CD4-positive, alpha-beta T cell treated with Interleukin-1 beta for 1 hour (primary cell): ENCODE data around the gene LRRC8E.
A peak's percentile ranks its signal among the peaks of the same experiment; 100 is the strongest.

ENCODE experiments used
- DNase-seq, 2 donors: peaks; one replicate each; pipeline ENCODE4 v3.0.0-alpha.2; 2020 to 2022

The LRRC8E gene

DNA sequence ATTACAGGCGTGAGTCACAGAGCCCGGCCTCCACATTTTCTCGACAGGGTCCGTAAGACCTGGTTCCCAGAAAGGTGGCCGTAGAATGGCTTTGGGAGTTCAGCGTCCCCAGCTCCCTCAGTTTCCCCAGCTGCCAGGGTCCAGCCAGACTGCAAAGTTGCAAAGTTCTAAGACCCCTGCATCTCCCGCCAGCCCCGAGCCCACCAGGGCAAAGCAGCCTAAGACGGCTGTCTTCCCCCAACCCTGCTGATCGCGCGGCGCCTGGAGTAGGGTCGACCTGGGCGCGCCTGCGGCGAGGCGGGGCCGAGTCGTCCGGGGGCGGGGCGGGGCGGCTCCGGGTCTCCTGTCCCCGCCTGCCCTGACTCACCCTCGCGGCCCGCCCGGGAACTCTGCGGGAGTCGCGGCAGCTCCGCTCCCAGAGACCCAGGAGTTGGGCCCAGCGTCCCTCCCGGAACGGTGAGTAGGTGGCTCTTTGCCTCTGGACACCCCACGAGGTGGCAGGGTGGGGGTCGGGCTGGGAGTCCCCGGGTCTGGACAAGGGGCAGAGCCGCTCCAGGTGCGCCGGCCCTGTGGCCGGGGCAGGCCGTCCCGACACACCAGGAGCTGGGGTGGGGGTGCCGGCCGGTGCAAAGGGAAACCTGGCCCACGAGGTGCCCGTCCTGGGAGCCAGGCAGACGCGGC lies at the start of gene LRRC8E:
LRRC8E (plus strand) TSS at position 366 of the 681 bp plus-strand sequence. CDS start 7,094 bp downstream, outside the sequence.
- peak in 1 of 2 donors; percentile 20 for DNase-seq

DNA sequence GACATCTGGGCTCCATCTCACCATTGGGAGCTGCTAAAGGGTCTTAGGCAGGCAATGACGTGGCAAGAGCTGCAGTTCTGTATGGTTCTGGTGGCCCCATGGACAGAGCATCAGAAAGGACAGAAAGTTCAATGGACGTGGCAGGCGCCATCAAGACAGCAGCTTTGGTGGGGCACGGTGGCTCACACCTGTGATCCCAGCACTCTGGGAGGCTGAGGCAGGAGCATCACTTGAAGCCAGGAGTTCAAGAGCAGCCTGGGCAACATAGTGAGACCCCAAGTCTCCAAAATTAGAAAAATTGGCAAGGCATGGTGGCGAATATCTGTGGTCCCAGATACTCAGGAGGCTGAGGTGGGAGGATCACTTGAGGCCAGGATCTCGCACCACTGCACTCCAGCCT lies 48.8 kb upstream of the LRRC8E start:
- DNase-seq, result no peak

DNA sequence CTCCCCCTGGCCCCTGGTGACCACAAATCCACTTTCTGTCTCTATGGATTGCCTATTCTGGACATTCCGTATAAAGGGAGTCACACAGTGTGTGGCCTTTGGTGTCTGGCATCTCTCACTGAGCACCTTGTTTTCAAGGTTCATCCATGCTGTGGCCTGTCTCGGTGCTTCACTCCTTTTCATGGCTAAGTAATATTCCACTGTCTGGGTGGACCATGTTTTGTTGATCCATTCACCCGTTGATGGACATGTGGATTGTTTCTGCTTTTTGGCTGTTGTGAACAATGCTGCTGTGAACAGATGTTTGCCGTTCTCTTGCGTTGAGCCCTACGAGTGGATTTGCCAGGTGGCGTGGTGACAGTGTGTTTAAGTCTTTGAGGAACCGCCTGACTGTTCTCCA lies 47.7 kb upstream of the LRRC8E start:
- DNase-seq, result no peak

DNA sequence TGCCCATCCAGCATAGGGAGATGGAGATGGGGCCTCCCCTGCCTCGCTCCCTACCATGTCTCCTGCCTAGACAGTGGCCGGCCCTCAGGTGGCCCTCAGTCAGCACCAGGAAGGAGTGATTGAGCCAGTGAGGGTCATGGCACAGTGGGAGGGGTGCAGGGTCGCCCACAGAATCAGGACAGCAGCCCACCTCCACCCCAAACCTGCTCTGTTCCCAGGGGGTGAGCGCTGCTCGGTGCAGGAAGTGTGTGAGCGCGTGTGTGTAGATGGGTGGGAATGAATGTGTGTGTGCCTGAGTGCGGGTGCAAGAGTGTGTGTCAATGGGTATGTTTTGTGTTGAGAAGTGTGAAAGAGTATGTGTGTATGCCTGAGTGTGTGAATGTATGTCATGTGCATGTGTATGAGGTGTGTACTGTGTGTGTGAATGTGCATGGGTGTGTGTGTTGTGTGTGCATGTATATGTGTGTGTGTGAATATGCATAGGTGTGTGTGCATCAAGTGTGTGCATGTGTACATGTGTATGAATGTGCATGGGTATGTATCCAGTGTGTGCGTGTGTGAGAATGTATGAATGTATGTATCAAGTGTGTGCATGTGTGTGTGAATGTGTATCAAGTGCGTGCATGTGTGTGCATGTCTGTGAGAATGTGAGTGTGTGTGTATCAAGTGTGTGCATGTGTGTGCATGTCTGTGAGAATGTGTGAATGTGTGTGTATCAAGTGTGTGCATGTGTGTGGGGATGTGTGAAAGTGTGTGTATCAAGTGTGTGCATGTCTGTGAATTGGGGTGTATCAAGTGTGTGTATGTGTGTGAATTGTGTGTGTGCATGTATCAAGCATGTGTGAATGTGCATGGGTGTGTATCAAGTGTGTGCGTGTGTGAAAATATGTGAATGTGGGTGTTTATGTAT lies 46.3 kb upstream of the LRRC8E start:
- no peak for DNase-seq

DNA sequence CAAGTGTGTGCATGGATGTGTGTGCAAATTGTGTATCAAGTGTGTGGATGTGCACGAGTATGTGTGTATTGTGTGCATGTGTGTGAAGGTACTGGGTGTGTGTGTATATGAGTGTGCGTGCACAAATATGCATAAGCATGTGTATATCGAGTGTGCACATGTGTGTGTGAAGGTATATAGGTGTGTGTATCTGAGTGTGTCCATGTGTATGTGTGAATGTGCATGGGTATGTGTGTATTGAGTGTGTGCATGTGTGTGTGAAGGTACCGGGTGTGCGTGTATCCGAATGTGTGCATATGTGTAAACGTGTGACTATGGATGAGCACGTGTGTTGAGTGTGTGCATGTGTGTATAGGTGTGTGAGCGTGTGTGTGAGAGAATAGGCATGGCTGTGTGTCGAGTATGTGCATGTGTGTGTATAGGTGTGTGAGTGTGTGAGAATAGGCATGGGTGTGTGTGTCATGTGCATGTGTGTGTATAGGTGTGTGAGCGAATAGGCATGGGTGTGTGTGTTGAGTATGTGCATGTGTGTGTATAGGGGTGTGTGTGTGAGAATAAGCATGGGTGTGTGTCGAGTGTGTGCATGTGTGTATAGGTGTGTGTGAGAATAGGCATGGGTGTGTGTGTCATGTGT lies 45.5 kb upstream of the LRRC8E start:
- no peak for DNase-seq

DNA sequence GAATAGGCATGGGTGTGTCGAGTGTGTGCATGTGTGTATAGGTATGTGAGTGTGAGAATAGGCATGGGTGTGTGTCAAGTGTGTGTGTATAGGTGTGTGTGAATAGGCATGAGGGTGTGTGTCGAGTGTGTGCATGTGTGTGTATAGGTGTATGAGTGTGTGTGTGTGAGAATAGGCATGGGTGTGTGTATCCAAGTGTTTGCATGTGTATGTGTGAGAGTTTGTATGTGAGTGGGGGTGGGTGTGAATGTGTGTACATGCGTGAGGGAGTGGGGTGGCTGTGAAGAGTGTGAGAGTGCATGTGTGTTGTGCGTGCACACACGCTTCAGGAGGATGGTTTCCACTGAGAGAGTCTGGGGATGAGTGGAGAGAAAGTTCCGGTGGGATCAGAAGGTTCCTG lies 44.8 kb upstream of the LRRC8E start:
- DNase-seq, result no peak

DNA sequence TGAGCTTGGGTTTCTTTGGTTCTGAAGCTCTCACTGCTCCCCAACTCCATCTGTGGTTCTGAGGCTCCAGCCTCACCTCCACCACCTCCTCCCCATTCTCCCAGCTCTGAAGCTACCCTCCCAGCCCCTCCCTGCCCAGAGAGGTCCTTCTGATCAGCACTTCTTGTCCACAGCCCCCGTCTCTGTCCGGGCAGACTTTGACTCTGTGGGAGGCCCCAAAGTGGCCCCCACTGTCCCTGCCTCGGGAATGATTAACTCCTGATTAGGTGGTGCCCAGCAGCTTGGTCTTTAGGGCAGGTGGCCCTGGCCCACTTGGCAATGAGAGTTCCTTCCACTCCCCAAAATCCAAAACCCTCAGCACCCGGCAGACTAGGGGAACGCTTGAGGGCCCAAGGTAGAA lies 43.9 kb upstream of the LRRC8E start:
- no peak for DNase-seq

DNA sequence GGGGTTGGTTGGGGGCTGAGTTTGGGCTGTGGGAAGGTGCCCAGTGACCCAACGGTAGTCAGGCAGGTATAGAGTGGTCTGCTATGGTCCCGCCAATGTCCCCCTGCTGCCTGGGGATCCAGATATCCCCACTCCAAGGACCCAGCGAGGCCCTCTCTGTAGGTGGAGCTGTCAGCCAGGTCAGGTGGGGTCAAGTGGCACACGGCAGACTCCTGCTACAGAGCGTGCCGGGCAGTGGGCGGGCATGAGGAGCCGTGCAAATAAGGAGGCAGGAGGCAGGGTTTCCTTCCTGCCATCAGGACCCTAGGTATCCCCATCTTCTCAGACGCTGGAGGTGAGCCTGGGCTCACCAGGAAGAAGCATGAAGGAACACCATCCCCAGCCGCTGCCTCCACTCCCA lies 43.4 kb upstream of the LRRC8E start:
- DNase-seq, result no peak

DNA sequence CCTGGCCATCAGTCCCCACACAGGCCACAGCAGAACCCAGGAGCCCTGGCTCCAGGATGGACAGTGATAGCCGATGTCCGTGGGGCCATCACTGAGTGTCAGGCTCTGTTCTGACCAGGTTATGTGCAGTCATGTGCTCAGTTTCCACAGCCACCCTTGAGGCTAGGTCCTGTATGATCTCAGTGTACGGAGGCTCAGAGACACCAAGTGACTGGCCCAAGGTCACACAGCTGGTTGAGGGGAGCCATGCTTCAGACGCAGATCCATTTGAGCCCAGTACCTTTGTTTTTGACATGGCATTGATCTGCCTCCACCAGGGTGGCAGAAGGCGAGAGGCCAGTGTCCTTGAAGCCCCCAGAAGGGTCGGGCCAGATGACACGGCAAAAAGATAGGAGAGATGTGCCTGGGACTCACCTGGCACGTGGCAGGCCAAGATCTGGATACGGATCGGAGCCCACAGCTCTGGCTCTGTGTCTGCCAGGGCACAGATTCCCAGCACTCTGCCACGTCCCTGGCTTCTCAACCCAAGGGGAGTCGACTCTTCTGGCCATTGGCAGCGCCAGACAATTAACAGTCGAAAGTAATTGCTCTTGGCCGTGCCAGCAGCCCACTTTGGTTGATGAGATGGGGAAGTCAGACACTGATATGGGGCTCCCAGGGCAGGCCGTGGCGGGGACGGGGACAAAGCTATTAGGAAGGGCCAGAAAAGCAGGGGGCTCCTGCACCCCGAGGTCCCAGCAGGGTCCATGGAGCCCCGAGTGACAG lies 42.7 kb upstream of the LRRC8E start:
- DNase-seq, result no peak

DNA sequence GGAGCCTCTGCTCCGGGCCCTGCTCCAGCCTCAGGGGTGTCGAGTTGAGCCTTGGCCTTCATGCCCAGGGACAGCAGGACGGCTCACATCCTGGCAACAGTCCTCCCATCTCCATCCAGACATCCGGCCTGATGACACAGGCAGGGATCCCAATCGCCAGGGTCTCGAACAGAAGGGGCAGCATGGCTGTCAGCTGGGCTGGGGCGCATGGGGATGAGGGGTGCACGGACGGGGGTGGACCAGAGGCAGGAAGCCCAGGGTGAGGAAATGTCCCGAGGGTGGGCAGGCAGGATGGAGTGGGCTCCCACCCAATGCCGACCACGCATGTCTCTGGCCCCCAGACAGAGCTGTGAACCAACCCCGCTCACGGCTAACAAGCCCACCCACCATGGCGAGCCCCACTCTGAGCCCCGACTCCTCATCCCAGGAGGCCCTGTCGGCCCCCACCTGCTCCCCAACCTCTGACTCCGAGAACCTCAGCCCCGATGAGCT lies 42.1 kb upstream of the LRRC8E start:
- DNase-seq, result no peak

DNA sequence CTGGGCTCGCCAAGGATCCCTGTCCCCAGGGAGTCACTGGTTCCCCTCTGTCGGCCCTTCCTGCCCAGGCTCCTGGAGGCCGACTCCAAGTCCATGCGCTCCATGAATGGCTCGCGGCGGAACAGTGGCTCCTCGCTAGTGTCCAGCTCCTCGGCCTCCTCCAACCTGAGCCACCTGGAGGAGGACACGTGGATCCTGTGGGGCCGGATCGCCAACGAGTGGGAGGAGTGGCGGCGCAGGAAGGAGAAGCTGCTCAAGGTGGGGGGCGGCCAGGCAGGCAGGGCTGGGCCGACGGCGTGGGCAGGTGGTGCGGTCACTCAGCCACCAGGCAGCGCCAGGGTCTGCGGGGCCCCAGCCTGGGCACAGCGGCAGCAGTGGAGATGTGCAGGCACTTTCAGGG lies 40.6 kb upstream of the LRRC8E start:
- DNase-seq, result no peak

DNA sequence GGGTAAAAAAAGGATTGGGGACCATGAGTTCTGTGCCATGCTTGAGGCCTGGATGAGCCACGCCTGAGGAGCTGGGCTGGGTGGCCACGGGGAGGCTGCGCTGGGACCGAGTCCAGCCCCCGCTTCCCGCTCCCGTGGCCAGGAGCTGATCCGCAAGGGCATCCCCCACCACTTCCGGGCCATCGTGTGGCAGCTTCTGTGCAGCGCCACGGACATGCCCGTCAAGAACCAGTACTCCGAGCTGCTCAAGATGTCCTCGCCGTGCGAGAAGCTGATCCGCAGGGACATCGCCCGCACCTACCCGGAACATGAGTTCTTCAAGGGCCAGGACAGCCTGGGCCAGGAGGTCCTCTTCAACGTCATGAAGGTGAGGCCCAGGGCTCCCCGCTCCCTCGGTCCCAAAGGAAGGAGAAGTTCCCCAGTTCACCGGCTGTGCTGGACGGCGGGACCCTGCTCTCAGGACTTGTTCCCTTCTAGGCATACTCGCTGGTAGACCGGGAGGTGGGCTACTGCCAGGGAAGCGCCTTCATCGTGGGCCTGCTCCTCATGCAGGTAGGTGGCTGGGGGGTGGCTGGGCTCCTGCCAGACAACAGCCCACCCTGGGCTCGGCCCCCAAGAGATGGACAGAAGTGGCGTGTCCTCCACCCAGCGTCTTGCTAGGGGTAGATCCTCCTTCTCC lies 39.4 kb upstream of the LRRC8E start:
- DNase-seq, result no peak

DNA sequence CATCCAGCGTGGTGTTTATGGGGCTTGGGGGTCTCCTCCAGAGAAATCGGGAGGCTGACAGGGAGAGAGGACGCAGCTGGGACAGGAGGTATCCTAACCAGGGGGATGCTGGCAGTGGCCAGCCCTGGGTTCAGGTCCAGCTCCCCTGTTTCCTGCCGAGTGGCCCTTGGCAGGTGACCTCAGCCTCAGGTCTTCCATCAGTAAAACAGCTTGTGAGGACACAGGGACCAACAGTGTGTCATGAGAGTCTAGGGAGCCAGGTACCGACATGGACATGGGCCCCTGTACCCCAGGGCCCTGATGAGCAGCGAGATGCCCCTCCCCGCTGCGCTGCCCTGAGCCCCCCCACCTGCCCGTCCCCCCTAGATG lies 38.7 kb upstream of the LRRC8E start:
- no peak for DNase-seq

DNA sequence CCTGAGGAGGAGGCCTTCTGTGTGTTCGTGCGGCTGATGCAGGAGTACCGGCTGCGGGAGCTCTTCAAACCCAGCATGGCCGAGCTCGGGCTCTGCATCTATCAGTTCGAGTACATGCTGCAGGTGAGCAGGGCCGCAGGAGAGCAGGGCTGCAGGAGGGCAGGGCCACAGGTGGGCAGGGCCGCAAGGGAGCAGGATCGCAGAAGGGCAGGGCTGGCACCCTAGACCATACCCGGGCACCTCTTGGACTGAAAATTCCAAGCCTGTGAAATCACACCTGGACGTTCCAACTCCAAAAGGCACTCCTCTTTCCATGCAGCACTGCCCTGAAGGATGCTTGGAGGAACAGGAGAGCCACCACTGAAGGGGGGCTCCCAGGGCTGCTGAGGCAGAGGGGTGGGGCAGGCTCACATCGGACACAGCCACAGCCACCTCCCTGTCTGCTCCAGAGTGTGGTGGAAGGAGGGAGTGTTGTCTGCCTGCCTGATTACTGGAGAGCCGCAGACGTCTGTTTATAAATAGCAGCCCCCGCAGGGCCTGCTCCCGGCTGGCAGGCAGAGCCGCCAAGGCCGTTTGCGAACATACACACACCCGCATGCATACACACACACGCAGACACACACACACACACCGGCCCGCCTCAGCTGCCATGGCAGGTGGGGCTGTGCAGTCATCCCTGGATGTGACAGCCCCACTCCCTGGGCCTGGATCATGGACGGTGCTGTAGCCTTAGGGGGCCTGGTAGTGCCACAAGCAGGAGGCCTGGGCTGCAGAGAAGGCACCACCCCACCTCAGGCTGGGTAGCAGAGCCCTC lies 38.1 kb upstream of the LRRC8E start:
- DNase-seq, result no peak

DNA sequence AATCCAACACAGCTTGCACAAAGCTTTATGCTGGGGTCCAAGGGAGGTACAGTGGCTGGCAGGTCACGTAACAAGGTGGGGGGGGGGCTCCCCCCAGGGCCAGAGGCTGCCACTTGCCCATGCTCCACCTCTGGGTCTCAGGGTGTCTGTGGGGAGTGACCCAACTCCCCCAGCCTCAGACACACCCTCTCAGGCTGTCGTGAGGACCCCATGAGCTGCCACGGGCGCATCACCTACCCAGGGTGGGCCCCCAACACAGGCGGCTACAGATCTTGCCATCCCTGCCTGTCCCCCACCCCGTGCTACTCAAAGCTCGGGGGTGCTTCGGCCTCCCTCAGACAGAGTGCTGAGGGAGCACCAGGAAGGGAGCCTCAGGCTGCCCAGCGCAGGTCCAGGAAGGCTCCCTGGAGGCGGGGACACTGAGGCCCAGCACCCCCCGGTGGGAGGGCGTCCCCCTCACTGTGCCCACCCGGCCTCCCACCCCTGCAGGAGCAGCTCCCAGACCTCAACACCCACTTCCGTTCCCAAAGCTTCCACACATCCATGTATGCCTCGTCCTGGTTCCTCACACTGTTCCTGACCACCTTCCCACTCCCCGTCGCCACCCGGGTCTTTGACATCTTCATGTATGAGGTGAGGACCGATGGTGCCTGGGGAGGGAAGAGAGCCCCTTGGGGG lies 37.2 kb upstream of the LRRC8E start:
- DNase-seq, result no peak

DNA sequence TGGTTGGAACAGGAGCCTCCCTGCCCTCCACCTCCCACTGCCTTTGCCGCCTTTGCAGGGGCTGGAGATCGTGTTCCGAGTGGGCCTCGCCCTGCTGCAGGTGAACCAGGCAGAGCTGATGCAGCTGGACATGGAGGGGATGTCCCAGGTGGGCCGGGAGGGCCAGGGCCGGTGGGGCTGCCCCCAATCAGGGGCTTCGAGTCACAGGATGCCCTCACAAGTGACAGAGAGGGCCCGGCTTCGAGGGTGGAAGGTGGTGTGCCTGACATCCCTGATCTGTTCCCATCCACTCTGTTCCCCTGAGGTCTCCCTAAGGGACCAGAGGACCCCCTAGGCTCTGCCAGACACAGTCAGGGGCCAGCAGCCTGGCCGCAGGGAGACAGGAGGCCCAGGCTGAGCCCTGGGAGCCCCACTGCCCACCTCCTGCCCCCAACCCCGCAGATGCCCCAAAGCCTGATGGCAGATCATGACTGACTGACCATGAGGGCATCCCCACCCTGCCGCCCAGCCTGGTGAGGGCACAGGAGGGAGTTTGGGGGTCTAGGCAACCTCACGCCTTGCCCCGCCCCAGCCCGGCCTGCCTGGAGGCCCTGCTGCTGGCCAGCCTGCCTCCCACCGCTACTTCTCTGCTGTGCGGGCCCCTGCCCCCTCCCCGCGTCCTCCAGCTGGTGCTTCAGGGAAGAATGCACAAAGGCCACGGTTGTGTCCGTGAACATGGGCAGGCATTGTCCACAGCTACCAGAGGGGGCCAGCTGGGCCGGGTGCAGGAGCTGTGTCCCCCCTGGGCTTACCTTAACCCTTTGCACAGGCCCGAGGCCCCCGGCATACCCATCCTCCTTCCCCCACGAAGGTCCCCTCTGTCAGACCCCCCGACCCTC lies 36.4 kb upstream of the LRRC8E start:
- no peak for DNase-seq

DNA sequence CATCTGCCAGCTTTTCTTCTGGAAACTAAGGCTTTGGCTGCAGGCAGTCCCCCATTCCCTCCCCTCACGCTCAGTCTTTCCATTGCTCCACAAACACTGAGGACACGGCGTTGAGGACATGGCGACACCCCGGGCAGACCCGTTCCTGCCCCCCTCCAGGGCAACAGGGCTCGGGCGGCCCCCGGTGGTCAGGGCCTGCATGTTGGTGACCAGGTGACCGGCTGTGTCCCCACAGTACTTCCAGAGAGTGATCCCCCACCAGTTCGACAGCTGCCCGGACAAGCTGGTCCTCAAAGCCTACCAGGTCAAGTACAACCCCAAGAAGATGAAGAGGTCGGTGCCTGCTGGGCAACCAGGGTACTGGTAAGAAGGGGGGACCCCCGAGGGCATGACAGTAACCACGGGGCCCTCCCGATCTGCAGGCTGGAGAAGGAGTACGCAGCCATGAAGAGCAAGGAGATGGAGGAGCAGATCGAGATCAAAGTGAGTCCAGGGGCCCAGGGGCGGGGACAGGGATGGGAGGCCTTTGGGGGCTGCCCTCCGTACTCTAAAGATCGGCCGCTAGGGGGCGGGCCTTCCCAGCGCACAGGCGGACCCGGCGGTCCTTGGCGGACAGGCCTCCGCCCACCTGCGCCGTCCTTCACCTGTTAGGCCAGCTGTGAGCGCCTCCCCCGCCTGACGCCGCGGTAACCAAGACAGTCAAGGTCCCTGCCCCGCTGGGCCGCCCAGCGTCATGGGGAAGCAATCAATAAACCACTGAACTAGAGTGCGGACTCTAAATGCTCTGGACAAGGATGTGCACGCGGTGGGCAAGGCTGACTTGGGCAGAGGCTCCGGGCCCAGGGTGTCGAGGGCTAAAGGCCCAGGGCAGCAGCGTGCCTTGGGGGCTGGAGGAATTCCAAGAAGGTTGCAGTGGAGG lies 35.2 kb upstream of the LRRC8E start:
- peak; percentile 69 to 71 for DNase-seq

DNA sequence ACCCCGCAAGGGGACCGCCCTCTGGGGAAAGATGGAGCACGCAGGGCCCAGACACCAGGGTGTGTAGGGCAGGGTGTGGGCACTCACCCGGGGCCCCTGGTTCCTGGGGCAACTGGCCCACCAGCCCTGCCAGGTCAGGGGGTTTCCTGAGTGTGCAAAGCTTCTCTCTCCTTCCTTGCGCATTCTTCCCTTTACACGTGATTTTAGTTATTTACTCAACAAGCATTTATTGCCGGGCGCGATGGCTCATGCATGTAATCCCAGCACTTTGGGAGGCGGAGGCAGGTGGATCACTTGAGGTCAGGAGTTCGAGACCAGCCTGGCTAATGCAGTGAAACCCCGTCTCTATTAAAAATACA lies 34.6 kb upstream of the LRRC8E start:
- DNase-seq, result no peak
